ENCODE results near the gene TBC1D22A.

Gene TBC1D22A

GRCh38 chr22:46915950-46916730 lies 153.7 kb downstream of the TBC1D22A start:
- no peaks in the 10 kb centered on the region for H3K27me3 ChIP-seq
- TF ChIP-seq Cebpa-rat (IDR thresholded peaks at IDR 0.05), result no peak
- no peaks in the 10 kb centered on the region for H3K4me1 ChIP-seq
- no peak overlapping the region for H3K27ac ChIP-seq
- H3K4me2 ChIP-seq, result no peak overlapping the region
- H3K9me3 ChIP-seq (replicated peaks in 1 of 11), result peaks cover 5 to 13% (median 9%) of the 10 kb centered on the region in 11 experiments
- peaks cover 0 to 52% (median 14%) of the 10 kb centered on the region in 11 experiments; a peak in 11 of 22 replicates for H4K20me1 ChIP-seq
- H3K4me3 ChIP-seq, result no peak overlapping the region
- peaks cover 59 to 100% (median 92%) of the 10 kb centered on the region in 11 experiments for H3K36me3 ChIP-seq
- no peak overlapping the region for H3K9ac ChIP-seq

GRCh38 chr22:46916886-46917770 lies 154.7 kb downstream of the TBC1D22A start:
- TF ChIP-seq Cebpa-rat (IDR thresholded peaks at IDR 0.05), result no peak
- Histone ChIP-seq H3K9me3 (replicated peaks in 1 of 11) (peaks cover 14 to 23% (median 18%) of the 10 kb centered on the region in 11 experiments), H3K36me3 (peaks cover 69 to 100% (median 97%) of the 10 kb centered on the region in 11 experiments), H3K4me1 (no peaks in the 10 kb centered on the region), H3K9ac (no peak overlapping the region), H3K27me3 (no peaks in the 10 kb centered on the region), H3K4me3 (no peak overlapping the region), H3K27ac (no peak overlapping the region), H4K20me1 (peaks cover 0 to 45% (median 10%) of the 10 kb centered on the region in 11 experiments; a peak in 7 of 22 replicates), H3K4me2 (no peak overlapping the region)

GRCh38 chr22:46917771-46918101 lies 155.3 kb downstream of the TBC1D22A start:
- Histone ChIP-seq H3K9me3 (replicated peaks in 1 of 11) (peaks cover 16 to 26% (median 23%) of the 10 kb centered on the region in 11 experiments), H3K27me3 (no peaks in the 10 kb centered on the region), H3K9ac (no peak overlapping the region), H4K20me1 (peaks cover 0 to 46% (median 10%) of the 10 kb centered on the region in 11 experiments; a peak in 10 of 22 replicates), H3K4me3 (no peak overlapping the region), H3K27ac (no peak overlapping the region), H3K4me1 (peaks cover 0 to 3% (median 0%) of the 10 kb centered on the region in 10 experiments; a peak in 2 of 20 replicates), H3K36me3 (peaks cover 67 to 100% (median 92%) of the 10 kb centered on the region in 11 experiments), H3K4me2 (no peak overlapping the region)
- no peak for TF ChIP-seq Cebpa-rat (IDR thresholded peaks at IDR 0.05)

- peaks cover 0 to 6% (median 0%) of the 10 kb centered on the region in 10 experiments; a peak in 3 of 20 replicates for H3K4me1 ChIP-seq
- H3K4me2 ChIP-seq, result no peak overlapping the region
- H3K4me3 ChIP-seq, result no peak overlapping the region
- peaks cover 64 to 100% (median 88%) of the 10 kb centered on the region in 11 experiments for H3K36me3 ChIP-seq
- no peak overlapping the region for H3K27ac ChIP-seq
- H3K27me3 ChIP-seq, result no peaks in the 10 kb centered on the region
- no peak overlapping the region for H3K9ac ChIP-seq
- H3K9me3 ChIP-seq (replicated peaks in 1 of 11), result peaks cover 16 to 26% (median 23%) of the 10 kb centered on the region in 11 experiments
- no peak for TF ChIP-seq Cebpa-rat (IDR thresholded peaks at IDR 0.05)
- H4K20me1 ChIP-seq, result peaks cover 0 to 46% (median 14%) of the 10 kb centered on the region in 11 experiments; a peak in 13 of 22 replicates
These were observed 155.7 kb downstream of the TBC1D22A start for GRCh38 chr22:46918197-46918596.

DNA sequence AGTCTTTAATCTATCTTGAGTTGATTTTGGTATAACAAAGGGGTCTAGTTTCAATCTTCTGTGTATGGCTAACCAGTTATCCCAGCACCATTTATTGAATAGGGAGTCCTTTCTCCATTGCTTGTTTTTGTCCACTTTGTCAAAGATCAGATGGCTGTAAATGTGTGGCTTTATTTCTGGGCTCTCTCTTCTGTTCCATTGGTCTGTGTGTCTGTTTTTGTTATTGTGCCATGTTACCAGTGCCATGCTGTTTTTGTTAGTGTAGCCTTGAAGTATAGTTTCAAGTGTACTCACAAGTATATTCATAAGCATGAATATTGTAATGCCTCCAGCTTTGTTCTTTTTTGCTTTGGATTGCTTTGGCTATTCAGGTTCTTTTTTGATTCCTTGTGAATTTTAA lies 159.6 kb downstream of the TBC1D22A start:
- Histone ChIP-seq H3K4me1 (peaks cover 0 to 6% (median 0%) of the 10 kb centered on the region in 10 experiments; a peak in 3 of 20 replicates), H3K36me3 (peaks cover 48 to 99% (median 66%) of the 10 kb centered on the region in 11 experiments), H4K20me1 (peaks cover 0 to 48% (median 10%) of the 10 kb centered on the region in 11 experiments; a peak in 13 of 22 replicates), H3K27ac (no peak overlapping the region), H3K9me3 (replicated peaks in 1 of 11) (peaks cover 16 to 26% (median 23%) of the 10 kb centered on the region in 11 experiments), H3K4me3 (no peak overlapping the region), H3K4me2 (no peak overlapping the region), H3K9ac (no peak overlapping the region), H3K27me3 (no peaks in the 10 kb centered on the region)
- no peak for TF ChIP-seq Cebpa-rat (IDR thresholded peaks at IDR 0.05)

- Histone ChIP-seq H3K36me3 (peaks cover 34 to 99% (median 54%) of the 10 kb centered on the region in 11 experiments), H3K27ac (no peak overlapping the region), H3K4me3 (no peak overlapping the region), H3K9ac (no peak overlapping the region), H3K4me2 (no peak overlapping the region), H4K20me1 (peaks cover 0 to 48% (median 8%) of the 10 kb centered on the region in 11 experiments; a peak in 12 of 22 replicates), H3K4me1 (peaks cover 0 to 6% (median 0%) of the 10 kb centered on the region in 10 experiments; a peak in 3 of 20 replicates), H3K27me3 (no peaks in the 10 kb centered on the region), H3K9me3 (replicated peaks in 1 of 11) (peaks cover 16 to 26% (median 23%) of the 10 kb centered on the region in 11 experiments)
- TF ChIP-seq Cebpa-rat (IDR thresholded peaks at IDR 0.05), result no peak
These were observed 160.9 kb downstream of the TBC1D22A start for GRCh38 chr22:46923394-46923793.

DNA sequence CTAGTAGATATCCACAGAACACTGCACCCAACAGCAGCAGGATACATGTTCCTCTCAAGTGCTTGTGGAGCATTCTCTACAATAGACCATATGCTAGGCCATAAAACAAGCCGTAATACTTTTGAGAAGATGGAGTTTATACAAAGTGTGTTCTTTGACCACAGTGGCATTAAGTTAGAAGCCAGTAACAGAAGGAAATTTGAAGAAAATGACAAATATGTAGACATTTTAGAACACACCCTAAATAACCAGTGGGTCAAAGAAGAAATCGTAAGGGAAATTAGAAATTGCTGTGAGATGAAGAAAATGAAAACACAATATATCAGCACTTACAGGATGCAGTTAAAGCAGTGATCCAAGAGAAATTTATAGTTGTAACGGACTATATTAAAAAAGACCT lies 163.4 kb downstream of the TBC1D22A start:
- Histone ChIP-seq H3K27ac (no peak overlapping the region), H3K4me3 (no peak overlapping the region)

GRCh38 chr22:46929046-46929709 lies 166.7 kb downstream of the TBC1D22A start:
- Histone ChIP-seq H4K20me1 (peaks cover 0 to 80% (median 2%) of the 10 kb centered on the region in 11 experiments; a peak in 10 of 22 replicates), H3K27me3 (no peaks in the 10 kb centered on the region), H3K4me2 (no peak overlapping the region), H3K4me1 (peaks cover 0 to 17% (median 13%) of the 10 kb centered on the region in 10 experiments; a peak in 14 of 20 replicates), H3K27ac (no peak overlapping the region), H3K9me3 (replicated peaks in 1 of 11) (no peaks in the 10 kb centered on the region), H3K4me3 (no peak overlapping the region), H3K9ac (no peak overlapping the region), H3K36me3 (peaks cover 24 to 94% (median 43%) of the 10 kb centered on the region in 11 experiments)
- TF ChIP-seq Cebpa-rat (IDR thresholded peaks at IDR 0.05), result no peak

More for the DNA sequence above, 163.4 kb downstream of the TBC1D22A start:
- no peak for TF ChIP-seq Cebpa-rat (IDR thresholded peaks at IDR 0.05)
- H3K9ac ChIP-seq, result no peak overlapping the region
- H3K4me2 ChIP-seq, result no peak overlapping the region
- H3K36me3 ChIP-seq, result peaks cover 32 to 97% (median 44%) of the 10 kb centered on the region in 11 experiments; a peak in 20 of 22 replicates
- H3K9me3 ChIP-seq (replicated peaks in 1 of 11), result peaks cover 14 to 17% (median 16%) of the 10 kb centered on the region in 11 experiments
- H3K4me1 ChIP-seq, result peaks cover 0 to 6% (median 0%) of the 10 kb centered on the region in 10 experiments; a peak in 3 of 20 replicates
- H3K27me3 ChIP-seq, result no peaks in the 10 kb centered on the region
- peaks cover 0 to 67% (median 8%) of the 10 kb centered on the region in 11 experiments; a peak in 13 of 22 replicates for H4K20me1 ChIP-seq
